ENCODE results near the gene H2BK1. TPM values are rescaled to one million over a fixed set of nuclear protein-coding genes. Genes with fewer than 3 reads are reported as not detected.

H2BK1 gene
- total RNA-seq, result 0.83 TPM in 1 of 2 replicates, not detected in the other

DNA sequence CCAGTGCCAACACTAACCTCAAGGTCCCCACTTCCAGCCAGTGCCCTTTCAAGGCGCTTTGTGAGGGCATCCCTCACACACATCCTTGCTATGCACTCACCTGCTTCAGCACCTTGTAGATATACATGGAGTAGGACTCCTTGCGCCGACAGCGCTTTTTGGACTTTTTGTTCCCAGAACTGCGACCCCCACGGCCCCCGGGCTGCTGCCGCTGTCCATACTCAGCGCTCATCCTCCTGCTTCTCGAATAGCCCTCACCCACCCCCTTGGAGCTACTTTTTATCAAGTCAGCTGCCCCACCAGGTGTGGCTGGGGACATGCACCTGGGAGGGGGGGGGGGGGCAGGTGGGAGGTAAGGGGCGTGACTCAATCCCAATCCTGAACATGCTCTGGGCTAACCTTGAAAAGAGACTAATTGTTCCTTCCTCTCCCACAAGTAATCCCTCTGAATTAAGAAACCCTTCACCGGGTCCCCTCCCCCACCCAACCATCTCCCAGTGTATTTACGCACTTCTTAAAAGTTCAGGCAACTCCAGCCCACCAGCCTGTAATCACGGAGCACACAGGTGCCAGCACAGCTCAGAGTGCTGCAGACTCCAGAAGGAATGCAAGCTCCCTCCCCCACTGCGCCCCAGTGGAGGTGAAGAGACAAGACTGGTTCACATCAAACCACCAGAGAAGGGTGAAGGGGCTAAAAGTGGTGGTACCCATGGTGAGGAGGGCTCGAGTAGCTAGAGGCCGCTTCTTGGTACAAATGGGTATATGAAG, at the start of gene H2BK1:
TSS of gene H2BK1 (minus strand) at position 402 of the 768 bp plus-strand sequence. CDS start at position 232, 170 bp downstream.
- no peak for DNase-seq

DNA sequence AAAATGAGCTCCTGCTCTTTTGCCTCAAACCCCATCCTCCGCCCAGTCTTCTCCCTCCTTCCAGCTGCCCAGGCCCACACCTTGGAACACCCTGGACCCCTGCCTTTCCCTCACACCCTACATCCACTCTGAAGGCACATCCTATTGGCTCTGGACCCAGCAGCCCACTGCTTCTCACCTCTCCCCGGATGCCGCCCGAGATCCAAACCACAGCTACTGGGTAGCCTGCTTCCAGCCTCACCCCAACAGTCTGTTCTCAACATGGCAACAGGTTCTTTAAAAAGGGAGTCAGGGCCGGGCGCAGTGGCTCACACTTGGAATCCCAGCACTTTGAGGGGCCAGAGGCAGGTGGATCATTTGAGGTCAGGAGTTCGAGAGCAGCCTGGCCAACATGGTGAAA, 47.7 kb upstream of the H2BK1 start:
- Mint-ChIP-seq H3K36me3 (ENCODE audit: low read depth) (no peaks in the 10 kb centered on the region), H3K4me1 (no peaks in the 10 kb centered on the region), H3K27ac (no peak overlapping the region), H3K27me3 (peaks cover 39% of the 10 kb centered on the region), H3K9me3 (no peaks in the 10 kb centered on the region), H3K4me3 (no peak overlapping the region)
- DNase-seq, result no peak
- intact Hi-C loops (cut with micrococcal nuclease), result no loop called here

More for the DNA sequence above, at the start of gene H2BK1:
- Mint-ChIP-seq H3K9me3 (no peaks in the 10 kb centered on the region), H3K27me3 (no peaks in the 10 kb centered on the region), H3K4me3 (no peak within 1 kb of the TSS), H3K4me1 (peaks cover 17% of the 10 kb centered on the region), H3K27ac (no peak within 1 kb of the TSS), H3K36me3 (ENCODE audit: low read depth) (peaks cover 31% of the 10 kb centered on the region)
- intact Hi-C loops (cut with micrococcal nuclease), result no loop called here

DNA sequence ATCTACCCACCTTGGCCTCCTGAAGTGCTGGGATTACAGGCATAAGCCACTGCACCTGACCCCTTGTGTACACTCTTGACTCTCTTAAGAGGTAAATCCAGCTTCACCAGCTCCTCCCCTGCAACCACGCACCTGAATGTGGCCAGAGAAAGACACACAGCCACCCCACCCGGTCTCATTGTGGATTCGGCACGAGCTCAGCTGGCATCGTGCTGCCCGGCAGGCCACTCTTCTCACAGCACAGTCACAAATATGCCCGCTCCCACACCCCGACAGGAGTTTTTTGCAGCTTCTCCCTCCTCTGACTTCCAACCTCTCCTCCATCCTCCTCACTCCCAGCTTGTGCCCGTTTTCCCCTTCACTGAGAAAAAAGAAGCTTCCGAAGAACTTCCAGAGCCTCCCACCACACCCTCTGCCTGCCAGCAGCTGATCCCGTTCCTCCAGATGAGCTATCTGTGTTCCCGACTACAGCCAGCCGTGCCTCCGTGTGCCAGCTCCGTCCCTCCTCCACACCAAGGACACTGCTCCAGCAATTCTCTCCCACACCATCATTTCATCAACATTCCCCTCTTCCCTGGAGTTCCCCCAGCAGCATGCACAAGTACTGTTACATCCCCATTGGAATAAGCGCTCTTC, 46.2 kb upstream of the H2BK1 start:
- H3K27me3 Mint-ChIP-seq, result peaks cover 47% of the 10 kb centered on the region
- intact Hi-C loops (cut with micrococcal nuclease), result no loop called here
- DNase-seq, result no peak
- H3K4me1 Mint-ChIP-seq, result no peaks in the 10 kb centered on the region
- H3K27ac Mint-ChIP-seq, result no peak overlapping the region
- H3K9me3 Mint-ChIP-seq, result no peaks in the 10 kb centered on the region
- no peak overlapping the region for H3K4me3 Mint-ChIP-seq
- H3K36me3 Mint-ChIP-seq (ENCODE audit: low read depth), result no peaks in the 10 kb centered on the region

DNA sequence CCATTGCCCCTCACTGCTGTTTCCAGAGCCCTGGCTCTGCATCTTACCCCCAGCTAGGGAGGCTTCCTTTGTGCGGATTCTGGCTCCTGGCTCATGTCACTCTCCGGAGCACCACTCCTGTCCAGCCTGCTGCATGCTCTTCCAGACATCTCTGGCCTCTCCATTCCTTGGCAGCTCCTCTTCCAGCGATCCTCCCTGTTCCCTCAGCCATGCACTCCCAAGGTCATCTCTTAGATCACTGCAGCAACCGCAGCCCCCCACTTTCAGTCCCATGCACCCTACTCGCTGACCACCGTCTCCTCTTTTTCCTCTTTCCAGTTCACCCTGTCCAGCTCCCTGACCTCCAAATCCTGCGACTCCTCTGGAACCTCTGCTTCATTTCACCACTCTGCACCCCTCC, 45.1 kb upstream of the H2BK1 start:
- H3K9me3 Mint-ChIP-seq, result no peaks in the 10 kb centered on the region
- H3K27me3 Mint-ChIP-seq, result peaks cover 54% of the 10 kb centered on the region
- H3K4me1 Mint-ChIP-seq, result peaks cover 1% of the 10 kb centered on the region
- H3K36me3 Mint-ChIP-seq (ENCODE audit: low read depth), result no peaks in the 10 kb centered on the region
- no peak overlapping the region for H3K4me3 Mint-ChIP-seq
- DNase-seq, result no peak
- intact Hi-C loops (cut with micrococcal nuclease), result no loop called here
- no peak overlapping the region for H3K27ac Mint-ChIP-seq

DNA sequence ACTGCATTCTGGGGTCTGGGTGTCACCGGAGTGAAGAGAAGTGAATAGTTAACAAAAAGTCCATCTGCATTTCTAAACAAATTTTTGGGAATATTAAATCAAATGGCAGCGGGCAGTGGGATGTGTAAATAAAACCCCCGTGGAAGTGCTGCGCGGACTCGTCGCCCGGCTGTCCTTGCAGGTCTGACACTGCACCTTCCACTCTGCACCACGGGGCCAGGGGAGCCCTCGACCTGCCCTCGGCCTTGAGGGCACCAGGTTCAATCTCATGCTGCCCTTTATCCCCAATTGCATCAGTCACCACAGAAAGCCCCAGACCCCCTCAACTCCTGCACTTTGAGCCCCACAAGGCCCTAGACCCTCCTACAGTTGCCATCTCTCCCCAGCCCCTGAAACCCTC, 44.6 kb upstream of the H2BK1 start:
- Mint-ChIP-seq H3K36me3 (ENCODE audit: low read depth) (no peaks in the 10 kb centered on the region), H3K4me1 (peaks cover 1% of the 10 kb centered on the region), H3K4me3 (no peak overlapping the region), H3K27ac (no peak overlapping the region), H3K27me3 (peaks cover 59% of the 10 kb centered on the region), H3K9me3 (no peaks in the 10 kb centered on the region)
- intact Hi-C loops (cut with micrococcal nuclease), result no loop called here
- DNase-seq, result no peak

DNA sequence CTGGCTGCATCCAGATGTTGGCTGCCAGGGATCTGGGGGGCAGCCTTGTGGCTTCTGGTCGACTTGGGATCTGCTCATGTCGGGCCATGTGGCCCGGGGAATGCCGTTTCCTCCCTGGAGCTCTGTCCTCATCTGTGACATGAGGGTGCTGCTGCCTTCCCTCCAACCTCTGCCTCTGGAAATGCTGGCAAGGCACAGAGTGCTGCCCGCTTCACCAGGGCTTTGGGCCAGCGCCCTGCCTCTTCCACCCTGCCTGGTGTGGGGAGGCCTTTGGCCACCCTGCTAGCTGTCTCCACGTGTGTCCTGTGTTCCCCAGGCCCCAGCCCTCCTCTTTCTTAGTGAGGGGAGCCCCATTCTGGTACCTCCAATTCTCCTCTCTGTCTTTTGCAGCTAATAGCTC, 44.0 kb upstream of the H2BK1 start:
- H3K9me3 Mint-ChIP-seq, result no peaks in the 10 kb centered on the region
- no peak overlapping the region for H3K27ac Mint-ChIP-seq
- no peaks in the 10 kb centered on the region for H3K36me3 Mint-ChIP-seq (ENCODE audit: low read depth)
- peaks cover 63% of the 10 kb centered on the region for H3K27me3 Mint-ChIP-seq
- peaks cover 2% of the 10 kb centered on the region for H3K4me1 Mint-ChIP-seq
- no peak overlapping the region for H3K4me3 Mint-ChIP-seq
- intact Hi-C loops (cut with micrococcal nuclease), result no loop called here
- DNase-seq, result no peak

DNA sequence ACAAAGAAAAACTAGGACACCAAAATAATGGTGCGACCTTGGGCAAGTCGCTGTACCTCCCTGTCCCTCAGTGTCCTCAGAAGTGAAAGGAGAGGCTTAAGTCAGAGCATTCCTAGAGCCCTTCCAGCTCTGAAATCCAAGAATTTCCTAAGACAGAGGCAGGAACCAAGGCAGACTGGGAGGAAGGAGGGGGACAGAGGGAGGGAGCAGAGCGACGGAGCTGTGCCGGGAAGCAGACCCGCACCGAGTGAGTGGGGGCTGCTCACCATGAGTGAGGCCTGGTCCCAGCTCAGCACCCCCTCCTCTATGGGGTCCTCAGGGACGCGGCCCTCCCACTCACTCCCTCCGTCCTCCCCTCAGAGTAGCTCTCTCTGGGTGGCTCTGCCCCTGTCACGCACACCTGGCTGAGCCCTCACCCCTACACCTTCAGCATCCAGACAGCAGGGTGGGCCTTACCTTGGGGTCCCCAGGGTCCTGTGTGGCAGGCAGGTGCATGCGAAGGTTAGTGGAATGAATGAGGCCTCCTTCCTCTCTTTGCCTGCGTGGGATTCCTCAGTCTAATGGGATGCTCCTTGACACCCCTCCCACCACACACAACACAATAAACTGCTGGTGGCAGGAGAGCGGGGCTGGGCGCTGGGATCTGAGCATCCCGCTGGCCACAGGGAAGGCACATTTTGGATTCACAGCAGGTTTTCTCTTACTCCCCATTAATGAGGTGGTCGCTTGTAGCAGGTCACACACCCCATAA, 42.8 kb upstream of the H2BK1 start:
- Mint-ChIP-seq H3K27me3 (peaks cover 65% of the 10 kb centered on the region), H3K27ac (no peak overlapping the region), H3K36me3 (ENCODE audit: low read depth) (no peaks in the 10 kb centered on the region), H3K4me3 (no peak overlapping the region), H3K4me1 (peaks cover 8% of the 10 kb centered on the region), H3K9me3 (no peaks in the 10 kb centered on the region)
- intact Hi-C loops (cut with micrococcal nuclease), result no loop called here
- DNase-seq, result no peak

DNA sequence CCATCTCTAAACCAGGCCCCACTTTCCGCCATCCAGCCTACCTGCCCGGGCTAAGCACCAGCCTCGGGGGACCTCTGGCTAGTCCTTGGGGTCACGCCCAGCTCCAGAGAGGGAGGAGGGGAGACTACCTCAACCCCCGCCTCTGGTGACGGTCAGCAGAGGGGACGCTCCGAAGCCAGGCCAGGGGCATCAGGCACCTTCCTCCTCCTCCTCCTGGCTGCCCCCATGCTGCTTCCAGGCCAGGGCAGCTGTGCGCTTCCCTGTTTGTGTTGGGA, 42.2 kb upstream of the H2BK1 start:
- H3K9me3 Mint-ChIP-seq, result no peaks in the 10 kb centered on the region
- H3K4me1 Mint-ChIP-seq, result peaks cover 12% of the 10 kb centered on the region
- no peaks in the 10 kb centered on the region for H3K36me3 Mint-ChIP-seq (ENCODE audit: low read depth)
- DNase-seq, result no peak
- H3K4me3 Mint-ChIP-seq, result no peak overlapping the region
- intact Hi-C loops (cut with micrococcal nuclease), result no loop called here
- peaks cover 67% of the 10 kb centered on the region for H3K27me3 Mint-ChIP-seq
- H3K27ac Mint-ChIP-seq, result no peak overlapping the region

DNA sequence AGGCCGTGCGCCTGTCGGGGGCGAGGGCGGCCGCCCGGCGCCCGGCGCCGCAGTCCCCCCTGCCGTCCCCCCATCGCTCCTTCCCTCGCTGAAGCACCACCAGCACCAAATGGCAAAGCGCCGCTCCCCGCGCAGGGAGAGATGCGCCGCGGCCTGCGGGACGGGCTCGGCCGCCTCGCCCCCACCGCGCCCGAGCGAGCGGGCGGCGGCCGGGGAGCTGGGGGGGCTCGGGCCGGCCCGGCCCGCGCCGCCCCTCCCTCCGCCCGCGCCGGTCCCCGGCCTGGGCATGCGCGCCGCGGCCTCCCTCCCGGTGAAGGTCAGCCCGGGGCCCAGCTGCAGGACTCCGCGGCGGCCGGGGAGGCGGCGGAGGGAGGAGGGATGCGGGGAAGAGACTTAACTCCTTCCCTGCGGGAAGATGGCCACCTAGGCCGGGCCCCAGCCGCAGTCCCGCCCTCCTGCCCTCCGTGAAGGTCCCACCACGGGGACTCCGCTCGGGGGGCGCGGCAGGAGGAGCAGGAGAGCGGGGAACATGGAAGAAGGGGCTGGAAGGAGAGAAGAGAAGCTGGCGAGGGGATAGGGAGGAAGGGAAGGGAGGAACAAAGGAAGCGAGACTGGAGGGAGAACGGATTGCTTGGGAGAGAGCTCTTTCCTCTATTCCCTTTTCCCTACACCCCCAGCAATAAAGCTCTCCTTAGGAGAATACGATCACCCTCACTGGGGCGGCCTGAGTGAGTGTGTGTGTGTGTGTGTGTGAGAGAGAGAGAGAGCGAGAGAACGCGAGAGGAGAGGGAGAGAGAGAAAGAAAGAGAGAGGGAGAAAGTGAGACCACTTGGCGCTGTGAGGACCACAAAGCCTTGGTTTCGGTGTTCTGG, 41.6 kb upstream of the H2BK1 start:
- Mint-ChIP-seq H3K4me3 (no peak overlapping the region), H3K36me3 (ENCODE audit: low read depth) (no peaks in the 10 kb centered on the region), H3K4me1 (peaks cover 12% of the 10 kb centered on the region)

DNA sequence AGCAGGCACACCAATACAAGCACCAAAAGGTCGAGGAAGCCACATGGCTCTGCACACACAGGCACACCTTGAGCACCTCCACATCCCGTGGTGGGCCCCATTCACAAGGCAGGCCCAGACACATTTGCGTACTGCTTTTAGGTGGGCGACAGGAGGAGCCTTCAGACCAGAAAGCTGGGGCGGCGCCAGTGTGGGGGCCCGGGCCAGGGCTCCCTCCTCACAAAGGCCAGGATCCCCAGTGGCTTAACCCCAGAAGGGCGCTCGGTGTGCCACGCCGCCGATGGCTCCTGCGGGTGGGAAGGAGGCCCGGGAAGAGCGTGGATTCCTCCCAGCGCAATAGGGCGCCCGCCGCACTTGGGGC, 41.0 kb upstream of the H2BK1 start:
- Mint-ChIP-seq H3K27me3 (peaks cover 76% of the 10 kb centered on the region), H3K27ac (no peak overlapping the region), H3K36me3 (ENCODE audit: low read depth) (no peaks in the 10 kb centered on the region), H3K4me3 (no peak overlapping the region), H3K9me3 (no peaks in the 10 kb centered on the region), H3K4me1 (peaks cover 14% of the 10 kb centered on the region)
- DNase-seq, result no peak
- intact Hi-C loops (cut with micrococcal nuclease), result no loop called here

More for the DNA sequence above, 41.6 kb upstream of the H2BK1 start:
- Mint-ChIP-seq H3K27ac (no peak overlapping the region), H3K9me3 (no peaks in the 10 kb centered on the region), H3K27me3 (peaks cover 73% of the 10 kb centered on the region)
- no peak for DNase-seq
- intact Hi-C loops (cut with micrococcal nuclease), result no loop called here

DNA sequence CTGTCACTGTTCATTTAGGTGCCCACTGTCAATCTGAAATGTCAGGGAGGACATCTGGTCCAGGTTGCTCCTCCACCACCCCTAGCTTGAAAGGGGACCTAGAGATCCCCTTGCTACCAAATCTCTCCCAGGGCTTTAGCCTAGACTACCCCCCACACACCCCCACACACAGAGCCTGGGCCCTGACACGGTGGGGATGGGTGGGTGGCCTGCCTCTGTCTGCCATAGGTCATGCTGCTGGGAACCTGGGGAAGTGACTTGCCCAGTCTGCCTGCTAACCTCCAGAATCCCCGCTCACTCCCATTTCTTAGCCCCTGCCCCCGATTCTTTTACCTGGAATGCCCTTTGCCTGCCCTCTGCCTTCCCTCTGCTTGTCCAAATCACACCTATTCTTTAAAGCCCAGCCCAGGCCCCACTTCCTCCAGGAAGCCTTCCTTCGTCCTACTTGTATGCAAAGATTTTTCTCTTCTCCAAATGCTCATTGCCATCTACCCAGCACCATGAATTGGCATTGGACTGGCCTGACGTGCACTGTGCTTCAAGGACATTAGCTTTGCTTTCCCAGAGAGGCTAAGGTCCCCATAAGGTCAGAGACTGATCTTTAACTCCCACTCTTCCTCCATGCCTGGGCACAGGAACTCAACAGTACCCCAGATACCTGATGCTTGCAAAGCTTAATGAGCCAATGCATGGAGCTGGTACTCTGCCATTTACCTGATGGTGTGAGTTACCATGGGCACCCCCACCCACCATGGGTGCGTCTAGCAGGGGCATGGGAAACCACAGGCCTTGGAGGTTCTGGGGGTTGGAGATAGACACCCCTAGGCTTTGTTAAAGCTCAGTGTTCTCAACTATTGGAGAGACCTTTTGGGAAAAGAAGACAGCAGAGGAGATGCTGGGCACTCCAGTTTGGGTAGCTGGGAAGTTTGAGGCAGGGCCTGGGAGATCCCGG, 40.2 kb upstream of the H2BK1 start:
- Mint-ChIP-seq H3K36me3 (ENCODE audit: low read depth) (no peaks in the 10 kb centered on the region), H3K4me1 (peaks cover 17% of the 10 kb centered on the region), H3K9me3 (no peaks in the 10 kb centered on the region), H3K27ac (no peak overlapping the region), H3K27me3 (peaks cover 78% of the 10 kb centered on the region), H3K4me3 (no peak overlapping the region)
- intact Hi-C loops (cut with micrococcal nuclease), result no loop called here
- no peak for DNase-seq

DNA sequence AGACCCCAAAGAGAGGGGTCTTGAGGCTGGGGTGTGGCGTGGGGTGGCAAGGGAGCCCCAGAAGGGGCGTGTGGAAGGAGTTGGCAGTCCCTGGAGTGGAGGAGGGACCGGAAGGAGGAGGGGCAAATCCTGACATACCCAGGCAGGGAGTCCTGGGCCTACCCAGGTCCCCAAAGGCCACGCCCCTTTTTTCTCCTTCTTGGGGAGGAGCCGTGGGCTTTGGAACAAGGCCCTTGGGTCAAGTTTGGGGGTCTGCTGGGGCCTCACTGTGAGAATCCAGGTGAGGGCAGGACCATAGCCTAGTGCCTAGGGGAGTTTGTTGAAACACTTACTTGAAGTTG, 39.4 kb upstream of the H2BK1 start:
- Mint-ChIP-seq H3K27me3 (peaks cover 74% of the 10 kb centered on the region), H3K9me3 (no peaks in the 10 kb centered on the region), H3K4me1 (peaks cover 20% of the 10 kb centered on the region), H3K36me3 (ENCODE audit: low read depth) (no peaks in the 10 kb centered on the region), H3K4me3 (peak overlapping the region; percentile 50), H3K27ac (no peak overlapping the region)
- intact Hi-C loops (cut with micrococcal nuclease), result loop anchor here (2.0 to 10.0 kb wide), 3 partner anchors 27 to 195 kb away; partner anchors contain the start of gene CRYGN
- no peak for DNase-seq

All from activated CD4-positive, alpha-beta T cell treated with anti-CD3 and anti-CD28 coated beads, Interleukin-2, amount 10 ng/mL, durations not matched to agents 24 days and 14 days (primary cell).